NCI-H2081 treated with DMSO at 0.1 percent for 48 hours (cell line): ENCODE data around the gene COL5A2.

Experiments
- DNase-seq: peaks from one replicate; lab custom pipeline; 2025; lab: John Stamatoyannopoulos, UW

COL5A2 gene

GRCh38 chr2:189179570-189179950 is at the start of gene COL5A2:
TSS of gene COL5A2 (minus strand) at chr2:189179761. CDS start at chr2:189179604, 157 bp downstream.
- DNase-seq: no peak

- no peak for DNase-seq
These were observed 46.5 kb upstream of the COL5A2 start for GRCh38 chr2:189226017-189226416.

GRCh38 chr2:189225032-189225431 is 45.5 kb upstream of the COL5A2 start:
- DNase-seq: no peak

GRCh38 chr2:189222468-189223105 is 43.0 kb upstream of the COL5A2 start:
- no peak for DNase-seq

GRCh38 chr2:189221811-189222467 is 42.4 kb upstream of the COL5A2 start:
- DNase-seq: no peak

GRCh38 chr2:189218236-189218635 is 38.7 kb upstream of the COL5A2 start:
- DNase-seq: no peak

- no peak for DNase-seq
These were observed 38.0 kb upstream of the COL5A2 start for GRCh38 chr2:189217541-189217940.

GRCh38 chr2:189217051-189217450 is 37.5 kb upstream of the COL5A2 start:
- no peak for DNase-seq

- DNase-seq: no peak
These were observed 34.9 kb upstream of the COL5A2 start for GRCh38 chr2:189214484-189214883.

- DNase-seq: no peak
These were observed 33.7 kb upstream of the COL5A2 start for GRCh38 chr2:189213250-189213649.

GRCh38 chr2:189210250-189211087 is 30.9 kb upstream of the COL5A2 start:
- no peak for DNase-seq

- no peak for DNase-seq
These were observed 28.7 kb upstream of the COL5A2 start for GRCh38 chr2:189208254-189208653.

GRCh38 chr2:189204322-189204941 is 24.9 kb upstream of the COL5A2 start:
- DNase-seq: no peak

GRCh38 chr2:189203177-189203799 is 23.7 kb upstream of the COL5A2 start:
- DNase-seq: no peak

GRCh38 chr2:189199797-189200196 is 20.2 kb upstream of the COL5A2 start:
- DNase-seq: no peak

- no peak for DNase-seq
These were observed 13.2 kb upstream of the COL5A2 start for GRCh38 chr2:189192766-189193165.

GRCh38 chr2:189191766-189192165 is 12.2 kb upstream of the COL5A2 start:
- no peak for DNase-seq

GRCh38 chr2:189190685-189191084 is 11.1 kb upstream of the COL5A2 start:
- DNase-seq: no peak

- DNase-seq: no peak
These were observed 8.7 kb upstream of the COL5A2 start for GRCh38 chr2:189188115-189188805.

- DNase-seq: no peak
These were observed 3.6 kb upstream of the COL5A2 start for GRCh38 chr2:189183170-189183569.

GRCh38 chr2:189181706-189182105 is 2.1 kb upstream of the COL5A2 start:
- no peak for DNase-seq
